HEK293 (cell line): ENCODE data around the gene SSC4D.
A peak's percentile ranks its signal among the peaks of the same experiment; 100 is the strongest.

Experiments used
- BCL11A ChIP-seq: fragments of 450-650 bp; formaldehyde crosslinking; IDR thresholded peaks from 2 replicates; pipeline ENCODE4 v1.5.1; 2016; ENCODE audit warnings: low read depth, missing biosample characterization, missing genetic modification characterization
- BCL11B ChIP-seq: fragments of 450-650 bp; formaldehyde crosslinking; IDR thresholded peaks from 2 replicates; pipeline ENCODE4 v1.5.1; 2016; ENCODE audit warnings: low read depth, missing biosample characterization, missing genetic modification characterization
- INSM2 ChIP-seq: fragments of 450-650 bp; formaldehyde crosslinking; IDR thresholded peaks from 2 replicates; pipeline ENCODE4 v1.5.1; 2016; ENCODE audit warnings: missing biosample characterization, missing genetic modification characterization
- OVOL3 ChIP-seq: fragments of 450-650 bp; formaldehyde crosslinking; IDR thresholded peaks from 2 replicates; pipeline ENCODE4 v1.5.1; 2016; ENCODE audit warnings: missing biosample characterization, missing genetic modification characterization
- PBX3 ChIP-seq: sonication (generic); formaldehyde crosslinking; IDR thresholded peaks from 2 replicates; pipeline ENCODE4 v1.8.1; 2022; ENCODE audit warnings: mild to moderate bottlenecking, moderate library complexity, missing genetic modification reagents
- SP3 ChIP-seq: fragments of 450-650 bp; formaldehyde crosslinking; IDR thresholded peaks from 2 replicates; pipeline ENCODE4 v1.5.1; 2016; ENCODE audit warnings: missing biosample characterization, missing genetic modification characterization
- YY2 ChIP-seq: fragments of 450-650 bp; formaldehyde crosslinking; IDR thresholded peaks from 2 replicates; pipeline ENCODE4 v1.5.1; 2016; ENCODE audit warnings: missing biosample characterization, missing genetic modification characterization
- ZBTB10 ChIP-seq: fragments of 450-650 bp; formaldehyde crosslinking; IDR thresholded peaks from 2 replicates; pipeline ENCODE4 v1.5.1; 2016; ENCODE audit warnings: missing biosample characterization, missing genetic modification characterization
- ZNF112 ChIP-seq: fragments of 450-650 bp; formaldehyde crosslinking; IDR thresholded peaks from 2 replicates; pipeline ENCODE4 v1.5.0; 2017; ENCODE audit warnings: missing biosample characterization, missing genetic modification characterization
- ZNF175 ChIP-seq: fragments of 450-650 bp; formaldehyde crosslinking; IDR thresholded peaks from 2 replicates; pipeline ENCODE4 v1.5.1; 2016; ENCODE audit warnings: missing biosample characterization, missing genetic modification characterization
- ZNF211 ChIP-seq: fragments of 450-650 bp; formaldehyde crosslinking; IDR thresholded peaks from 2 replicates; pipeline ENCODE4 v1.5.1; 2016; ENCODE audit warnings: low read depth, missing biosample characterization, missing genetic modification characterization
- ZNF274 ChIP-seq, 2 experiments: fragments of 200-500 bp in 1 of 2; fragments of 450-650 bp in 1 of 2; sonication (Bioruptor generic) in 1 of 2; formaldehyde crosslinking in 1 of 2; IDR thresholded peaks; 2 replicates each; pipeline versions ENCODE4 v1.5.1 to v1.6.1; 2014 to 2016; ENCODE audit warnings: borderline replicate concordance in 1 of 2, inconsistent platforms in 1 of 2, low read length in 1 of 2, missing biosample characterization in 1 of 2, missing genetic modification characterization in 1 of 2
- ZNF488 ChIP-seq: fragments of 450-650 bp; formaldehyde crosslinking; IDR thresholded peaks from 2 replicates; pipeline ENCODE4 v1.5.1; 2016; ENCODE audit warnings: missing biosample characterization, missing genetic modification characterization
- ZNF521 ChIP-seq: fragments of 450-650 bp; formaldehyde crosslinking; IDR thresholded peaks from 2 replicates; pipeline ENCODE4 v1.5.1; 2017; ENCODE audit warnings: missing biosample characterization, mild to moderate bottlenecking, missing genetic modification characterization
- ZNF571 ChIP-seq: fragments of 450-650 bp; formaldehyde crosslinking; IDR thresholded peaks from 2 replicates; pipeline ENCODE4 v1.5.0; 2017; ENCODE audit warnings: missing biosample characterization, missing genetic modification characterization
- ZNF610 ChIP-seq: fragments of 450-650 bp; formaldehyde crosslinking; IDR thresholded peaks from 2 replicates; pipeline ENCODE4 v1.5.1; 2016; ENCODE audit warnings: missing biosample characterization, missing genetic modification characterization, borderline replicate concordance
- ZNF624 ChIP-seq: fragments of 450-650 bp; formaldehyde crosslinking; IDR thresholded peaks from 2 replicates; pipeline ENCODE4 v1.5.1; 2017; ENCODE audit warnings: missing biosample characterization, missing genetic modification characterization
- ZNF645 ChIP-seq: fragments of 450-650 bp; formaldehyde crosslinking; IDR thresholded peaks from 2 replicates; pipeline ENCODE4; 2016; ENCODE audit warnings: missing biosample characterization, missing genetic modification characterization
- ZNF677 ChIP-seq: fragments of 450-650 bp; IDR thresholded peaks from 2 replicates; pipeline ENCODE4 v1.5.0; 2018; ENCODE audit warnings: missing biosample characterization, mild to moderate bottlenecking, missing genetic modification characterization, moderate library complexity
- ZNF707 ChIP-seq: fragments of 450-650 bp; formaldehyde crosslinking; IDR thresholded peaks from 2 replicates; pipeline ENCODE4 v1.5.1; 2016; ENCODE audit warnings: missing biosample characterization, missing genetic modification characterization
- ZNF76 ChIP-seq: fragments of 450-650 bp; formaldehyde crosslinking; IDR thresholded peaks from 2 replicates; pipeline ENCODE4; 2016; ENCODE audit warnings: low read depth, missing biosample characterization, missing genetic modification characterization, borderline replicate concordance
- ZNF830 ChIP-seq: fragments of 450-650 bp; IDR thresholded peaks from 2 replicates; pipeline ENCODE4 v1.5.0; 2018; ENCODE audit warnings: missing biosample characterization, missing genetic modification characterization, low read depth, mild to moderate bottlenecking, moderate library complexity
- TF ChIP-seq, protein P1 (sequence below): fragments of 450-650 bp; formaldehyde crosslinking; IDR thresholded peaks from 2 replicates; pipeline ENCODE4 v1.5.1; 2017; ENCODE audit warnings: missing biosample characterization, mild to moderate bottlenecking, missing genetic modification characterization, moderate library complexity
- TF ChIP-seq, protein P2 (sequence below): fragments of 450-650 bp; formaldehyde crosslinking; IDR thresholded peaks from 2 replicates; pipeline ENCODE4 v1.5.1; 2016; ENCODE audit warnings: missing biosample characterization, missing genetic modification characterization
- TF ChIP-seq, protein P3 (sequence below): fragments of 450-650 bp; formaldehyde crosslinking; IDR thresholded peaks from 2 replicates; pipeline ENCODE4 v1.5.1; 2016; ENCODE audit warnings: missing biosample characterization, missing genetic modification characterization, borderline replicate concordance

The SSC4D gene

DNA sequence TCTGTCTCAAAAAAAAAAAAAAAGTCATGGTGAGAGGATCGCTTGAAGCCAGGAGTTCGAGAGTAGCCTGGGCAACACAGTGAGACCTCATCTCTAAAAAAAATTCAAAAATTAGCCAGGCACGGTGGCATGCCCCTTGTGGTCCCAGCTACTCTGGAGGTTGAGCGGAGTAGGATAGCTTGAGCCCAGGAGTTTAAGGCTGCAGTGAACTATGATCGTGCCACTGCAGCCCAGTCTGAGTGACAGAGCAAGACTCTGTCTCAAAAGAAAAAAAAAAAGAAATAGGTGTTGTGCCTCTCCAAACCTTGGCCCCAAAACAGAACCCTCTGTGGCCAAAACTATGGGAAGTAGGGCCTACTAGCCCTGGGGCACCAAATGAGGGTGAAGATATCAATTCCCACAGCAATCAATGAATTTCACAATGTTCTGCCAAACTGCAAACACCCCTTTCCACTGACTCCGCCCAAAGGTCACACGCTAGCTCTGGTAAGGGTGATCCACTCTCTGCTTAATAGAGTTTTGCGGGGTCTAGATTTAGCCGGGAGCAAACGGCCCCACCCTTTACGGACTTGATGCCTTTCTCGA is 16.9 kb downstream of the SSC4D start (continued):
- no peak for TF ChIP-seq ZBTB10 (tag by site-specific recombination)
- no peak for TF ChIP-seq ZNF707 (tag by site-specific recombination)
- no peak for TF ChIP-seq ZNF610 (tag by site-specific recombination)
- TF ChIP-seq ZNF76 (tag by site-specific recombination), result no peak
- TF ChIP-seq, protein P1, sequence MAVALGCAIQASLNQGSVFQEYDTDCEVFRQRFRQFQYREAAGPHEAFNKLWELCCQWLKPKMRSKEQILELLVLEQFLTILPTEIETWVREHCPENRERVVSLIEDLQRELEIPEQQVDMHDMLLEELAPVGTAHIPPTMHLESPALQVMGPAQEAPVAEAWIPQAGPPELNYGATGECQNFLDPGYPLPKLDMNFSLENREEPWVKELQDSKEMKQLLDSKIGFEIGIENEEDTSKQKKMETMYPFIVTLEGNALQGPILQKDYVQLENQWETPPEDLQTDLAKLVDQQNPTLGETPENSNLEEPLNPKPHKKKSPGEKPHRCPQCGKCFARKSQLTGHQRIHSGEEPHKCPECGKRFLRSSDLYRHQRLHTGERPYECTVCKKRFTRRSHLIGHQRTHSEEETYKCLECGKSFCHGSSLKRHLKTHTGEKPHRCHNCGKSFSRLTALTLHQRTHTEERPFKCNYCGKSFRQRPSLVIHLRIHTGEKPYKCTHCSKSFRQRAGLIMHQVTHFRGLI (tag by site-specific recombination), result no peak
- TF ChIP-seq, protein P2, sequence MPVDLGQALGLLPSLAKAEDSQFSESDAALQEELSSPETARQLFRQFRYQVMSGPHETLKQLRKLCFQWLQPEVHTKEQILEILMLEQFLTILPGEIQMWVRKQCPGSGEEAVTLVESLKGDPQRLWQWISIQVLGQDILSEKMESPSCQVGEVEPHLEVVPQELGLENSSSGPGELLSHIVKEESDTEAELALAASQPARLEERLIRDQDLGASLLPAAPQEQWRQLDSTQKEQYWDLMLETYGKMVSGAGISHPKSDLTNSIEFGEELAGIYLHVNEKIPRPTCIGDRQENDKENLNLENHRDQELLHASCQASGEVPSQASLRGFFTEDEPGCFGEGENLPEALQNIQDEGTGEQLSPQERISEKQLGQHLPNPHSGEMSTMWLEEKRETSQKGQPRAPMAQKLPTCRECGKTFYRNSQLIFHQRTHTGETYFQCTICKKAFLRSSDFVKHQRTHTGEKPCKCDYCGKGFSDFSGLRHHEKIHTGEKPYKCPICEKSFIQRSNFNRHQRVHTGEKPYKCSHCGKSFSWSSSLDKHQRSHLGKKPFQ (tag by site-specific recombination), result no peak
- no peak for TF ChIP-seq PBX3 (CRISPR knock-in tag)
- TF ChIP-seq, protein P3, sequence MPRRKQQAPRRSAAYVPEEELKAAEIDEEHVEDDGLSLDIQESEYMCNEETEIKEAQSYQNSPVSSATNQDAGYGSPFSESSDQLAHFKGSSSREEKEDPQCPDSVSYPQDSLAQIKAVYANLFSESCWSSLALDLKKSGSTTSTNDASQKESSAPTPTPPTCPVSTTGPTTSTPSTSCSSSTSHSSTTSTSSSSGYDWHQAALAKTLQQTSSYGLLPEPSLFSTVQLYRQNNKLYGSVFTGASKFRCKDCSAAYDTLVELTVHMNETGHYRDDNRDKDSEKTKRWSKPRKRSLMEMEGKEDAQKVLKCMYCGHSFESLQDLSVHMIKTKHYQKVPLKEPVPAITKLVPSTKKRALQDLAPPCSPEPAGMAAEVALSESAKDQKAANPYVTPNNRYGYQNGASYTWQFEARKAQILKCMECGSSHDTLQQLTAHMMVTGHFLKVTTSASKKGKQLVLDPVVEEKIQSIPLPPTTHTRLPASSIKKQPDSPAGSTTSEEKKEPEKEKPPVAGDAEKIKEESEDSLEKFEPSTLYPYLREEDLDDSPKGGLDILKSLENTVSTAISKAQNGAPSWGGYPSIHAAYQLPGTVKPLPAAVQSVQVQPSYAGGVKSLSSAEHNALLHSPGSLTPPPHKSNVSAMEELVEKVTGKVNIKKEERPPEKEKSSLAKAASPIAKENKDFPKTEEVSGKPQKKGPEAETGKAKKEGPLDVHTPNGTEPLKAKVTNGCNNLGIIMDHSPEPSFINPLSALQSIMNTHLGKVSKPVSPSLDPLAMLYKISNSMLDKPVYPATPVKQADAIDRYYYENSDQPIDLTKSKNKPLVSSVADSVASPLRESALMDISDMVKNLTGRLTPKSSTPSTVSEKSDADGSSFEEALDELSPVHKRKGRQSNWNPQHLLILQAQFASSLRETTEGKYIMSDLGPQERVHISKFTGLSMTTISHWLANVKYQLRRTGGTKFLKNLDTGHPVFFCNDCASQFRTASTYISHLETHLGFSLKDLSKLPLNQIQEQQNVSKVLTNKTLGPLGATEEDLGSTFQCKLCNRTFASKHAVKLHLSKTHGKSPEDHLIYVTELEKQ (tag by site-specific recombination), result no peak
- TF ChIP-seq ZNF175 (tag by site-specific recombination), result no peak
- no peak for TF ChIP-seq ZNF488 (tag by site-specific recombination)
- TF ChIP-seq ZNF624, result no peak
- no peak for TF ChIP-seq ZNF211 (tag by site-specific recombination)
- no peak for TF ChIP-seq ZNF677 (tag by site-specific recombination)
- no peak for TF ChIP-seq ZNF571 (tag by site-specific recombination)
- no peak for TF ChIP-seq YY2 (tag by site-specific recombination)
- no peak for TF ChIP-seq ZNF645 (tag by site-specific recombination)
- no peak for TF ChIP-seq ZNF521 (tag by site-specific recombination)
- no peak for TF ChIP-seq OVOL3 (tag by site-specific recombination)
- TF ChIP-seq ZNF274 (IDR thresholded peaks at IDR 0.05; ENCODE audit: low read length), result no peak
- TF ChIP-seq ZNF274 (tag by site-specific recombination; IDR thresholded peaks at IDR 0.05; ENCODE audit: borderline replicate concordance), result no peak
- TF ChIP-seq SP3 (tag by site-specific recombination), result no peak
- TF ChIP-seq ZNF830 (tag by site-specific recombination), result no peak
- TF ChIP-seq INSM2, result no peak
- TF ChIP-seq BCL11A (tag by site-specific recombination), result peak; percentile 46; the same call in 1 of the 2 replicates
- TF ChIP-seq BCL11B (tag by site-specific recombination), result peak; percentile 81; the same call in 1 of the 2 replicates
- no peak for TF ChIP-seq ZNF112 (tag by site-specific recombination)
